GM12864 (cell line): ENCODE measurements around the gene UFC1.
"Not testable (repeated sequence)": the region's sequence is repeated elsewhere in the genome, so short reads cannot be mapped to it uniquely, and the experiment has no call there.

ENCODE experiments used
- DNase-seq: peaks from one replicate; pipeline ENCODE4 v3.0.0-alpha.2; 2011; ENCODE audit warnings: low read depth
- H3K4me3 ChIP-seq: 2 replicates; pipeline ENCODE4 v1.5.1; 2011; ENCODE audit warnings: mild to moderate bottlenecking, low read depth, low read length, control low read depth
- CTCF ChIP-seq: IDR thresholded peaks from 2 replicates; pipeline ENCODE4 v1.5.1; 2011; ENCODE audit warnings: low read depth, mild to moderate bottlenecking, moderate library complexity, low read length, control low read depth, inconsistent platforms; ENCODE audit errors: missing control alignments

The UFC1 gene

GRCh38 chr1:161153682-161154337 lies at the start of gene UFC1:
UFC1 (plus strand) TSS chr1:161153978; CDS start chr1:161153998, 20 bp downstream.
- peak; percentile 88 for DNase-seq
- no peak for TF ChIP-seq CTCF
- H3K4me3 ChIP-seq: peak within 1 kb of the TSS; percentile 74

GRCh38 chr1:161106431-161106830 lies 47.3 kb upstream of the UFC1 start:
- no peak overlapping the region for H3K4me3 ChIP-seq
- TF ChIP-seq CTCF: no peak
- DNase-seq: no peak

- H3K4me3 ChIP-seq: no peak overlapping the region
- TF ChIP-seq CTCF: no peak
- DNase-seq: no peak
These were observed 42.7 kb upstream of the UFC1 start for GRCh38 chr1:161111117-161111516.

GRCh38 chr1:161111527-161111926 lies 42.3 kb upstream of the UFC1 start:
- H3K4me3 ChIP-seq: no peak overlapping the region
- DNase-seq: no peak
- TF ChIP-seq CTCF: no peak

- DNase-seq: no peak
- no peak overlapping the region for H3K4me3 ChIP-seq
- TF ChIP-seq CTCF: no peak
These were observed 39.9 kb upstream of the UFC1 start for GRCh38 chr1:161113915-161114314.

GRCh38 chr1:161114556-161114955 lies 39.2 kb upstream of the UFC1 start:
- TF ChIP-seq CTCF: no peak
- H3K4me3 ChIP-seq: no peak overlapping the region
- no peak for DNase-seq

- H3K4me3 ChIP-seq: no peak overlapping the region
- no peak for DNase-seq
- no peak for TF ChIP-seq CTCF
These were observed 38.6 kb upstream of the UFC1 start for GRCh38 chr1:161115132-161115711.

GRCh38 chr1:161115961-161116360 lies 37.8 kb upstream of the UFC1 start:
- DNase-seq: not testable (repeated sequence)

More at GRCh38 chr1:161115961-161116360, 37.8 kb upstream of the UFC1 start:
- not testable (repeated sequence) for H3K4me3 ChIP-seq
